Upper lobe of left lung (tissue), 6 donors: ENCODE data around the gene SPTLC3. TPM values are rescaled to one million over a fixed set of nuclear protein-coding genes. Genes with fewer than 3 reads are reported as not detected.

Experiments
- ATAC-seq, 2 donors: fragments of 200-7000 bp; cut with Tn5 transposase; one replicate each; pipeline ENCODE4 v1.9.1; 2022; ENCODE audit warnings: mild to moderate bottlenecking in 2 of 2, moderate library complexity in 2 of 2; ENCODE audit not compliant: low FRiP score in 2 of 2
- DNase-seq, 2 donors: peaks; one replicate each; pipeline ENCODE4 v3.0.0-alpha.2; 2019 to 2020
- H3K27ac ChIP-seq, 4 donors: fragments of 200-600 bp; sonication (generic); one replicate each; pipeline ENCODE4 v1.5.1; 2016 to 2019
- H3K27me3 ChIP-seq, 4 donors: fragments of 200-600 bp; sonication (generic); one replicate each; pipeline ENCODE4 v1.5.1; 2017 to 2019
- H3K36me3 ChIP-seq, 4 donors: fragments of 200-600 bp; sonication (generic); one replicate each; pipeline ENCODE4 v1.5.1; 2016 to 2019
- H3K4me1 ChIP-seq, 4 donors: fragments of 200-600 bp; sonication (generic); one replicate each; pipeline ENCODE4 v1.5.1; 2018 to 2019
- H3K4me3 ChIP-seq, 4 donors: fragments of 200-600 bp; sonication (generic); one replicate each; pipeline ENCODE4 v1.5.1; 2017 to 2019; ENCODE audit warnings: mild to moderate bottlenecking in 2 of 4, moderate library complexity in 1 of 4
- H3K9me3 ChIP-seq, 4 donors: fragments of 200-600 bp; sonication (generic); one replicate each; pipeline ENCODE4 v1.5.1; 2018 to 2019
- CTCF ChIP-seq, 6 experiments: fragments of 450-650 bp in 4 of 6; fragments of 200-600 bp in 2 of 6; sonication (generic) in 2 of 6; IDR thresholded peaks; one replicate each; pipeline ENCODE4 v1.5.1; 2016 to 2019; ENCODE audit warnings: antibody characterized with exemption in 6 of 6
- EP300 ChIP-seq, 4 donors: sonication (generic); formaldehyde crosslinking; IDR thresholded peaks; one replicate each; pipeline ENCODE4 v1.5.1; 2017; ENCODE audit warnings: antibody characterized with exemption in 4 of 4, control low read depth in 2 of 4
- POLR2A ChIP-seq, 4 donors: fragments of 450-650 bp; IDR thresholded peaks; one replicate each; pipeline ENCODE4 v1.5.1; 2016 to 2017; ENCODE audit warnings: antibody characterized with exemption in 4 of 4, mild to moderate bottlenecking in 2 of 4
- POLR2AphosphoS5 ChIP-seq, 2 donors: sonication (generic); formaldehyde crosslinking; IDR thresholded peaks; one replicate each; pipeline ENCODE4 v1.5.1; 2017; ENCODE audit warnings: antibody characterized with exemption in 2 of 2
- WGBS, 2 donors: methylation state at CpG; one replicate each; pipeline ENCODE4 v1.1.5; 2017 to 2018; 5-methylcytosine and 5-hydroxymethylcytosine counted together
- total RNA-seq, 6 donors: library from RNA; depleted of rRNA in 4 of 6; stranded (reverse); fragments of >200 nt in 4 of 6; gene quantifications; one replicate each; pipeline versions ENCODE4 v1.1.0 to v1.2.1, GENCODE V29; 2016 to 2021
- donor health status: DM: no; HTN: no; CAD: no; lungs with moderate emphysema.
- donor health status: DM: no; HTN: yes; CAD: no; lungs with severe emphysema.

Gene SPTLC3
- total RNA-seq, 6 donors from 2014 or later, result 9.0 to 21.7 (median 15.8) TPM

GRCh38 chr20:13028673-13029072 lies 19.9 kb downstream of the SPTLC3 start:
- H3K4me3 ChIP-seq, result no peak overlapping the region
- 50 to 59% methylated on average over 3 of the region's 3 CpGs for WGBS, 2 donors
- no peaks in the 10 kb centered on the region for H3K36me3 ChIP-seq
- no peak overlapping the region for H3K27ac ChIP-seq
- no peak for TF ChIP-seq POLR2AphosphoS5 (IDR thresholded peaks at IDR 0.05)
- TF ChIP-seq CTCF (IDR thresholded peaks at IDR 0.05), result no peak
- no peak for TF ChIP-seq POLR2A (IDR thresholded peaks at IDR 0.05)
- TF ChIP-seq EP300 (IDR thresholded peaks at IDR 0.05), result no peak
- ATAC-seq, result no peak
- DNase-seq, result no peak
- no peaks in the 10 kb centered on the region for H3K9me3 ChIP-seq
- peaks cover 0 to 14% (median 7%) of the 10 kb centered on the region in 4 donors for H3K4me1 ChIP-seq
- no peaks in the 10 kb centered on the region for H3K27me3 ChIP-seq

- Histone ChIP-seq H3K4me3 (no peak overlapping the region), H3K36me3 (no peaks in the 10 kb centered on the region), H3K27ac (no peak overlapping the region), H3K27me3 (no peaks in the 10 kb centered on the region), H3K9me3 (no peaks in the 10 kb centered on the region), H3K4me1 (peaks cover 0 to 14% (median 7%) of the 10 kb centered on the region in 4 donors)
- DNase-seq, result no peak
- peak; percentile 62 to 66 for ATAC-seq
- TF ChIP-seq CTCF (IDR thresholded peaks at IDR 0.05), result no peak
- no peak for TF ChIP-seq POLR2A (IDR thresholded peaks at IDR 0.05)
- no peak for TF ChIP-seq EP300 (IDR thresholded peaks at IDR 0.05)
- no peak for TF ChIP-seq POLR2AphosphoS5 (IDR thresholded peaks at IDR 0.05)
- 57 to 67% methylated on average over 3 of the region's 3 CpGs for WGBS, 2 donors
Measured at GRCh38 chr20:13029687-13030375, 21.1 kb downstream of the SPTLC3 start.

- no peak overlapping the region for H3K4me3 ChIP-seq
- no peak overlapping the region for H3K27ac ChIP-seq
- WGBS, 2 donors, result 92 to 95% methylated on average over 4 of the region's 4 CpGs
- peaks cover 0 to 14% (median 7%) of the 10 kb centered on the region in 4 donors for H3K4me1 ChIP-seq
- no peaks in the 10 kb centered on the region for H3K36me3 ChIP-seq
- TF ChIP-seq CTCF (IDR thresholded peaks at IDR 0.05), result no peak
- no peak for TF ChIP-seq EP300 (IDR thresholded peaks at IDR 0.05)
- no peaks in the 10 kb centered on the region for H3K9me3 ChIP-seq
- DNase-seq (no peak), ATAC-seq (no peak)
- H3K27me3 ChIP-seq, result no peaks in the 10 kb centered on the region
Measured at GRCh38 chr20:13031751-13032150, 23.0 kb downstream of the SPTLC3 start.

- Histone ChIP-seq H3K4me3 (no peak overlapping the region), H3K36me3 (no peaks in the 10 kb centered on the region), H3K27me3 (no peaks in the 10 kb centered on the region), H3K4me1 (peaks cover 0 to 6% (median 6%) of the 10 kb centered on the region in 4 donors), H3K9me3 (no peaks in the 10 kb centered on the region), H3K27ac (no peak overlapping the region)
- no peak for TF ChIP-seq POLR2AphosphoS5 (IDR thresholded peaks at IDR 0.05)
- TF ChIP-seq CTCF (IDR thresholded peaks at IDR 0.05), result no peak
- TF ChIP-seq POLR2A (IDR thresholded peaks at IDR 0.05), result no peak
- no peak for TF ChIP-seq EP300 (IDR thresholded peaks at IDR 0.05)
- ATAC-seq (no peak), DNase-seq (no peak)
Measured at GRCh38 chr20:13034115-13034514, 25.3 kb downstream of the SPTLC3 start.

GRCh38 chr20:13034936-13035335 lies 26.2 kb downstream of the SPTLC3 start:
- H3K9me3 ChIP-seq, result no peaks in the 10 kb centered on the region
- no peak overlapping the region for H3K4me3 ChIP-seq
- no peaks in the 10 kb centered on the region for H3K36me3 ChIP-seq
- no peaks in the 10 kb centered on the region for H3K27me3 ChIP-seq
- ATAC-seq (no peak), DNase-seq (no peak)
- H3K4me1 ChIP-seq, result peaks cover 0 to 1% (median under 1%) of the 10 kb centered on the region in 4 donors
- H3K27ac ChIP-seq, result no peak overlapping the region
- TF ChIP-seq EP300 (IDR thresholded peaks at IDR 0.05), result no peak
- no peak for TF ChIP-seq CTCF (IDR thresholded peaks at IDR 0.05)
- no peak for TF ChIP-seq POLR2AphosphoS5 (IDR thresholded peaks at IDR 0.05)
- TF ChIP-seq POLR2A (IDR thresholded peaks at IDR 0.05), result no peak
- WGBS, 2 donors, result 88 to 90% methylated on average over 1 of the region's 1 CpG
